ENCODE results near the gene ZNF385A. TPM values are rescaled to one million over a fixed set of nuclear protein-coding genes. Genes with fewer than 3 reads are reported as not detected.
A peak's percentile ranks its signal among the peaks of the same experiment; 100 is the strongest.

Gene ZNF385A
- total RNA-seq, 2 experiments from 2014 or later: 0.32 to 2.9 TPM

GRCh38 chr12:54368025-54368708, 16.4 kb downstream of the ZNF385A start:
- TSS peak; percentile 69 for BruUV-seq (replicated peaks)
- Histone ChIP-seq H3K9me2 (ENCODE audit: insufficient read depth, low read length) (no peaks in the 10 kb centered on the region), H2AFZ (ENCODE audit: low read length) (peak overlapping the region; percentile 90), H3K4me1 (ENCODE audit: insufficient read depth, low read length, poor library complexity, severe bottlenecking) (peaks cover 29% of the 10 kb centered on the region), H3K9me3 (ENCODE audit: low read length) (no peaks in the 10 kb centered on the region), H3K4me3 (ENCODE audit: low read depth, low read length, poor library complexity, severe bottlenecking) (peak overlapping the region; percentile 27), H3K36me3 (ENCODE audit: insufficient read depth, low read length) (no peaks in the 10 kb centered on the region), H3K4me2 (ENCODE audit: low read length) (peak overlapping the region; percentile 47), H3K79me2 (ENCODE audit: insufficient read depth, low read depth, low read length) (no peaks in the 10 kb centered on the region), H3K27ac (ENCODE audit: low read depth, low read length, poor library complexity, severe bottlenecking) (no peak overlapping the region), H4K20me1 (ENCODE audit: insufficient read depth, low read length) (no peaks in the 10 kb centered on the region)
- POLR2A ChIA-PET: interaction anchor here (0.5 to 1.2 kb wide), 4 partner anchors 89 to 1461 kb away, joined by 3 to 6 read pairs (median 4); no protein-coding TSS in a partner anchor
- intact Hi-C loops (cut with micrococcal nuclease; ENCODE audit: unreplicated experiment): loop anchor here (1.0 to 2.0 kb wide), 2 partner anchors 26 to 73 kb away; no protein-coding TSS in a partner anchor
- CTCF ChIA-PET (ENCODE audit: unreplicated experiment): interaction anchor here (0.6 to 1.4 kb wide), 5 partner anchors 11 to 181 kb away, joined by 3 to 4 read pairs (median 3); no protein-coding TSS in a partner anchor
- TF ChIP-seq EZH2phosphoT487 (IDR thresholded peaks at IDR 0.05; ENCODE audit: borderline replicate concordance, low read depth, low read length) (no peak), CTCF (conservative IDR thresholded peaks at IDR 0.05; ENCODE audit: low read length) (no peak)
- no peak for DNase-seq (ENCODE audit: low spot score)

DNA sequence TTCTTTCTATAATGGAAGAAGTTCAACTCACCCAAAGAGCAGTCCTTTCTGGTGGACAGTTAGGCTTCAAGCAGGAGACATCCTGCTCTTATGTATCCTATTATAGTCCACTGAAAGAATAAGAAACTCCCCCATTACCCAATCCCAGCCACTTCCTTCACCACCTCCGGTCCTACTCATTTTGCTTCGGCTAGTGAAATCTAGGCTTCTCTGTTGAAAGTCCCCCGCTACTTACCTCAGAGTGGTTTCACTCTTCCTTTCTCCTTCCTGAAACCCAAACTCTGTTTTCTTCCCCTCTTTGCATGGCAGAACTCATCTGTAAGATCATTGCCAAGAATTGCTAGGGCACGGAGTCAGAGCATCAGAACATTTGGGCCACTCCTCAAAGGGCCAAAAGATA, 20.1 kb downstream of the ZNF385A start, which contains the start of gene GPR84:
GPR84 (minus strand) TSS at position 74 of the 400 bp plus-strand sequence. CDS start 635 bp downstream, outside the sequence.
- no peak within 1 kb of the TSS for H3K27ac ChIP-seq (ENCODE audit: low read depth, low read length, poor library complexity, severe bottlenecking)

More for the DNA sequence above, 20.1 kb downstream of the ZNF385A start, which contains the start of gene GPR84:
- no peaks in the 10 kb centered on the region for H4K20me1 ChIP-seq (ENCODE audit: insufficient read depth, low read length)
- peak within 1 kb of the TSS; percentile 79; the same call in 1 of the 2 replicates for H2AFZ ChIP-seq (ENCODE audit: low read length)
- no peaks in the 10 kb centered on the region for H3K9me2 ChIP-seq (ENCODE audit: insufficient read depth, low read length)
- intact Hi-C loops (cut with micrococcal nuclease; ENCODE audit: unreplicated experiment): no loop called here
- ChIA-PET POLR2A (no interaction called here), CTCF (ENCODE audit: unreplicated experiment) (no interaction called here)
- DNase-seq (ENCODE audit: low spot score): peak; percentile 44
- BruUV-seq (replicated peaks): no TSS peak
- peak within 1 kb of the TSS; percentile 36 for H3K4me2 ChIP-seq (ENCODE audit: low read length)
- peaks cover 42% of the 10 kb centered on the region for H3K4me1 ChIP-seq (ENCODE audit: insufficient read depth, low read length, poor library complexity, severe bottlenecking)
- H3K9me3 ChIP-seq (ENCODE audit: low read length): no peaks in the 10 kb centered on the region
- no peaks in the 10 kb centered on the region for H3K36me3 ChIP-seq (ENCODE audit: insufficient read depth, low read length)
- no peaks in the 10 kb centered on the region for H3K79me2 ChIP-seq (ENCODE audit: insufficient read depth, low read depth, low read length)
- H3K4me3 ChIP-seq (ENCODE audit: low read depth, low read length, poor library complexity, severe bottlenecking): no peak within 1 kb of the TSS
- TF ChIP-seq CTCF (conservative IDR thresholded peaks at IDR 0.05; ENCODE audit: low read length): no peak
- no peak for TF ChIP-seq EZH2phosphoT487 (IDR thresholded peaks at IDR 0.05; ENCODE audit: borderline replicate concordance, low read depth, low read length)

Data from OCI-LY7 (cell line).